T-helper 2 cell treated with Interferon-gamma antibody and Interleukin-4, amounts not matched to agents 5 μg/mL and 100 μg/mL, for 36 hours (primary cell): Measurements from ENCODE around the gene BAMBI.
"Not testable (repeated sequence)": the region's sequence is repeated elsewhere in the genome, so short reads cannot be mapped to it uniquely, and the experiment has no call there.

Experiments
- DNase-seq: peaks from one replicate; pipeline ENCODE4 v3.0.0; 2021; ENCODE audit warnings: low spot score
- H3K27ac Mint-ChIP-seq: one replicate; pipeline ENCODE4 v1.8.0; 2021; ENCODE audit warnings: mild to moderate bottlenecking, mixed read lengths
- H3K27me3 Mint-ChIP-seq: one replicate; pipeline ENCODE4 v1.8.0; 2021; ENCODE audit warnings: low read depth, mixed read lengths
- H3K36me3 Mint-ChIP-seq: one replicate; pipeline ENCODE4 v1.8.0; 2021; ENCODE audit warnings: low read depth, mixed read lengths
- H3K4me1 Mint-ChIP-seq: one replicate; pipeline ENCODE4 v1.8.0; 2021; ENCODE audit warnings: low read depth, mixed read lengths
- H3K4me3 Mint-ChIP-seq: one replicate; pipeline ENCODE4 v1.8.0; 2022; ENCODE audit warnings: mild to moderate bottlenecking, moderate library complexity, mixed read lengths
- H3K9me3 Mint-ChIP-seq: one replicate; pipeline ENCODE4 v1.8.0; 2021; ENCODE audit warnings: mixed read lengths

Gene BAMBI, protein sequence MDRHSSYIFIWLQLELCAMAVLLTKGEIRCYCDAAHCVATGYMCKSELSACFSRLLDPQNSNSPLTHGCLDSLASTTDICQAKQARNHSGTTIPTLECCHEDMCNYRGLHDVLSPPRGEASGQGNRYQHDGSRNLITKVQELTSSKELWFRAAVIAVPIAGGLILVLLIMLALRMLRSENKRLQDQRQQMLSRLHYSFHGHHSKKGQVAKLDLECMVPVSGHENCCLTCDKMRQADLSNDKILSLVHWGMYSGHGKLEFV

DNA sequence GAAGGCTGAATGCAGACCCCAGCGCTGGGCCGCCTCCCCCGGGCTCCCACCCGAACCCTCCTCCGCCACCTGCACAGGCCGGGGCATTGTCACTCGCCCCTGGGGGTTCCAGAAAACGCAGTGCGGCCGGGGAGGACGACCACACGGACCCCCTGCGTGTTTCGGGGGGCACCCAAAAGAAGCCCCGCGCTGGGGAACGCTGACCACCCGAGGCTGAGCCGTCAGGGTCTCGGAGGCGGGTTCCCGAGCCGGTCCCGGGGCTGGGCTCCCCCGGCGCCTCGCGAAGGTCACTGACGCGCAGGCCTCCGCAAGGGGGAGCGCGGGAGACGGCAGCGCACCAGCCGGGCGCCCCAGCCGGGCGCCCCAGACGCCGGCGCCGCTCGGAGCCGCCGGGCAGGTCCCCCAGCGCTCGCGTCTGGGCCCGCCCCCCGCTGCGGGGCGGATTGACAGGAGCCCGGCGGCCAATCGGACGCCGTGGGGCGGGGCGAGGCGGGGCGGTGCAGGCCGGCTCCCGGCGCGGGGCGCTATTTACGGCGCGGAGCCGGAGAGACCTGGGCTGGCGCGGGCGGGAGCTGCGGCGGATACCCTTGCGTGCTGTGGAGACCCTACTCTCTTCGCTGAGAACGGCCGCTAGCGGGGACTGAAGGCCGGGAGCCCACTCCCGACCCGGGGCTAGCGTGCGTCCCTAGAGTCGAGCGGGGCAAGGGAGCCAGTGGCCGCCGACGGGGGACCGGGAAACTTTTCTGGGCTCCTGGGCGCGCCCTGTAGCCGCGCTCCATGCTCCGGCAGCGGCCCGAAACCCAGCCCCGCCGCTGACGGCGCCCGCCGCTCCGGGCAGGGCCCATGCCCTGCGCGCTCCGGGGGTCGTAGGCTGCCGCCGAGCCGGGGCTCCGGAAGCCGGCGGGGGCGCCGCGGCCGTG, at the start of gene BAMBI:
BAMBI (plus strand) TSS at position 554 of the 920 bp plus-strand sequence. CDS start 377 bp downstream, outside the sequence.
- Mint-ChIP-seq H3K9me3 (no peaks in the 10 kb centered on the region), H3K4me3 (peak within 1 kb of the TSS; percentile 71), H3K36me3 (no peaks in the 10 kb centered on the region), H3K4me1 (peaks cover 20% of the 10 kb centered on the region), H3K27me3 (peaks cover 78% of the 10 kb centered on the region), H3K27ac (no peak within 1 kb of the TSS)
- DNase-seq = peak; percentile 93

GRCh38 chr10:28628184-28628893, 49.0 kb upstream of the BAMBI start:
- Mint-ChIP-seq H3K36me3 (peaks cover 2% of the 10 kb centered on the region), H3K27me3 (peaks cover 3% of the 10 kb centered on the region), H3K9me3 (no peaks in the 10 kb centered on the region), H3K4me1 (peaks cover 3% of the 10 kb centered on the region), H3K4me3 (no peak overlapping the region), H3K27ac (no peak overlapping the region)
- DNase-seq = peak; percentile 57

- H3K36me3 Mint-ChIP-seq = no peaks in the 10 kb centered on the region
- peaks cover 1% of the 10 kb centered on the region for H3K4me1 Mint-ChIP-seq
- no peaks in the 10 kb centered on the region for H3K9me3 Mint-ChIP-seq
- no peak overlapping the region for H3K27ac Mint-ChIP-seq
- DNase-seq = no peak
- peaks cover 5% of the 10 kb centered on the region for H3K27me3 Mint-ChIP-seq
- H3K4me3 Mint-ChIP-seq = no peak overlapping the region
Measured at GRCh38 chr10:28631896-28632583, 45.3 kb upstream of the BAMBI start.

GRCh38 chr10:28632584-28632945, 44.8 kb upstream of the BAMBI start:
- no peaks in the 10 kb centered on the region for H3K9me3 Mint-ChIP-seq

DNA sequence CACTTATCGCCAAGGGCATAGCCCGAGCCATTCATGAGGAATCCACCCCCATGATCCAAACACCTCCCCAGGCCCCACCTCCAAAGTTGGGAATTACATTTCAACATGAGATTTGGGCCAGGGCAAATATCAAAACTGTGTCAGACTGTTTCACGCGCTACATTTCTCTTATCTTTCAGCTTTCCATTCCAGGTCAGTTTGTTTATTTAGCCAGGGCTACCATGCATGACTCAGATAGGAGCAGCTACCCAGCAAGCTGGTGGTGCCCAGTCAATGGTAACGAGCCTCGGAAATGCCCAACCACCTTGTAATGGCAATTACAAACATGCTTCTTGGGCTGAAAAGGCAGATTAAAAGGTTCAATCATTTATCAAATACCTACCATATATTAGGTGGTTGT, 43.6 kb upstream of the BAMBI start:
- no peaks in the 10 kb centered on the region for H3K36me3 Mint-ChIP-seq

More at GRCh38 chr10:28632584-28632945, 44.8 kb upstream of the BAMBI start:
- Mint-ChIP-seq H3K27ac (no peak overlapping the region), H3K36me3 (no peaks in the 10 kb centered on the region), H3K4me3 (no peak overlapping the region), H3K27me3 (peaks cover 5% of the 10 kb centered on the region), H3K4me1 (peaks cover 1% of the 10 kb centered on the region)
- DNase-seq = no peak

DNA sequence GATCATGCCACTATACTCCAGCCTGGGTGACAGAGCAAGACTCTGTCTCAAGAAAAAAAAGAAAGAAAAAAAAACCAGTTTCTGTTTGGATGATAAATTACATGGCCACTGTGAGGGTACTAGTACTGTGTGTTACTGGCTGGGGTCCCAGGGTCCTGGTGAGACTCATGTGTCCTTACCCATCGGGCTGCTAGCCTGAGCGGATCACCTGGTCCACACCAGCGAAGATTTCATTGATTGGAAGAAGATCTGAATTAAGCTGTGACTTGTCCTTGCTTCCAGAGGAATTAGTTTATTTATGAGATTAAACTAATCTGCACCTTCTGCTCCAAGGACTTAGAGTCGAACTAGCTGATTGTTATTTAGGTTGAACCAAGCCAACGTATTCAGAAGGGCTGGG, 40.0 kb upstream of the BAMBI start:
- no peaks in the 10 kb centered on the region for H3K4me1 Mint-ChIP-seq
- no peaks in the 10 kb centered on the region for H3K9me3 Mint-ChIP-seq
- no peak overlapping the region for H3K27ac Mint-ChIP-seq
- no peak overlapping the region for H3K4me3 Mint-ChIP-seq
- H3K27me3 Mint-ChIP-seq = peaks cover 5% of the 10 kb centered on the region
- no peaks in the 10 kb centered on the region for H3K36me3 Mint-ChIP-seq
- DNase-seq = no peak

More for the DNA sequence above, 43.6 kb upstream of the BAMBI start:
- Mint-ChIP-seq H3K4me1 (no peaks in the 10 kb centered on the region), H3K9me3 (no peaks in the 10 kb centered on the region), H3K27ac (no peak overlapping the region), H3K4me3 (no peak overlapping the region), H3K27me3 (peaks cover 5% of the 10 kb centered on the region)
- DNase-seq = no peak

DNA sequence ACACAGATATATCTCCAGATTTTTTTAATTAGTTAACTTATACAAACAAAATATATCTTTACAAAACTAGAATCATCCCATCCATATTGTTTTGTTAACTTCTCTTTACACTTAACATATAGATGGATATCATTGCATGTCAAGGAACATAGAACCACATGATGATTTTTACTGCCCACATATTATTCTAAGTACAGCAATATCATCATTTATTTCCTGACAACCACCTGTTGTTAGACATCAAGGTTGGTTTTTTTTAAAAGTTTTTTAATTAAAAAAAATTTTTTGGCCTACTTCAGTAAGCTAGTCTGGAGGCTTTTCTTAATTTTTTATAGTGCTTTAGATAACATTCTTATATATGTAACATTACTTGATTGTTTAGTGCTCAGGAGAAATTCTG, 38.9 kb upstream of the BAMBI start:
- no peak for DNase-seq
- Mint-ChIP-seq H3K4me3 (no peak overlapping the region), H3K9me3 (no peaks in the 10 kb centered on the region), H3K4me1 (no peaks in the 10 kb centered on the region), H3K36me3 (no peaks in the 10 kb centered on the region), H3K27me3 (peaks cover 5% of the 10 kb centered on the region), H3K27ac (no peak overlapping the region)

GRCh38 chr10:28640551-28640950, 36.8 kb upstream of the BAMBI start:
- H3K4me3 Mint-ChIP-seq = no peak overlapping the region
- no peaks in the 10 kb centered on the region for H3K9me3 Mint-ChIP-seq
- peaks cover 2% of the 10 kb centered on the region for H3K4me1 Mint-ChIP-seq
- H3K36me3 Mint-ChIP-seq = no peaks in the 10 kb centered on the region
- no peak for DNase-seq
- H3K27ac Mint-ChIP-seq = no peak overlapping the region
- H3K27me3 Mint-ChIP-seq = no peaks in the 10 kb centered on the region

DNA sequence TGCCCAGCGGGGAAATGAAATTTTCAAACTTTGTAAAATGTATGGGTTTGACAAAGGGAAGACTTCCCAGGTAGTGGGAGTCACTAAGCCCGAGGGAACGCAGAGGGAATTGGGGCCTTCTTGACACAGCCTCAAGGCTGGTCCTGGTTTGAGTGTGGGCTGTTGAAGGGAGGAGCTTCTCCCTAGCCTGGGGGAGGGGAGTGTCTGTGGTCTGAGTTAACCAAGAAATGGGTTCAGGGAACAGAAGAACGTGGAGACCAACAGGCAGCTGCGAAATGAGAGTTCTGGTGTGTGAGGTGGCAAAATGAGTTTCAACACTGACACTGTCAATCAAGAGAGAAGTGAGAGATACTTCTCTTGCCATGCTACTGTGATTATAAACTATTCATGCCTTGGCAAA, 32.7 kb upstream of the BAMBI start:
- Mint-ChIP-seq H3K4me1 (peaks cover 2% of the 10 kb centered on the region), H3K36me3 (no peaks in the 10 kb centered on the region), H3K9me3 (no peaks in the 10 kb centered on the region), H3K4me3 (no peak overlapping the region), H3K27me3 (no peaks in the 10 kb centered on the region), H3K27ac (no peak overlapping the region)
- no peak for DNase-seq

DNA sequence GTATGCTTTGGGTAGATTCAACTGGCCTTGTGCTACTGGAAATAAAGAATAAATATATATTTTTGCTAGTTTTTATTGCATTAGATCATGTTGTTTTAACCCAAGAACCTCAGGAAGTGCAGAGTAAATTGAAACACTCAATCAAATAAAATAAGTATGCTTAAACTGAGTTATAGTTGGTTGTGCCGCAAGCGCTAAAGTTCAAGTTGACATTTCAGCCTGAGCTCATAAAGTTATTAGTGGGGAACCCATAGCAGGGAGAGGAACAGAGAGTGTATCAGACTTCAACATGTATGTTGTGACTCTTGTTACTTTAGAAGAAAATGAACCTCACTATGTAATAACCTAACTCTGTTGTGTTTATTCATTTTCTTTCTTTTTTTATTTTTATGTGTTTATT, 25.2 kb upstream of the BAMBI start:
- no peaks in the 10 kb centered on the region for H3K4me1 Mint-ChIP-seq
- no peaks in the 10 kb centered on the region for H3K36me3 Mint-ChIP-seq
- no peaks in the 10 kb centered on the region for H3K9me3 Mint-ChIP-seq
- no peak for DNase-seq
- no peaks in the 10 kb centered on the region for H3K27me3 Mint-ChIP-seq
- H3K27ac Mint-ChIP-seq = no peak overlapping the region
- H3K4me3 Mint-ChIP-seq = no peak overlapping the region

- H3K36me3 Mint-ChIP-seq = no peaks in the 10 kb centered on the region
- no peak overlapping the region for H3K4me3 Mint-ChIP-seq
- no peaks in the 10 kb centered on the region for H3K27me3 Mint-ChIP-seq
- no peaks in the 10 kb centered on the region for H3K4me1 Mint-ChIP-seq
- no peak overlapping the region for H3K27ac Mint-ChIP-seq
- H3K9me3 Mint-ChIP-seq = no peaks in the 10 kb centered on the region
- no peak for DNase-seq
Measured at GRCh38 chr10:28652703-28653102, 24.6 kb upstream of the BAMBI start.

DNA sequence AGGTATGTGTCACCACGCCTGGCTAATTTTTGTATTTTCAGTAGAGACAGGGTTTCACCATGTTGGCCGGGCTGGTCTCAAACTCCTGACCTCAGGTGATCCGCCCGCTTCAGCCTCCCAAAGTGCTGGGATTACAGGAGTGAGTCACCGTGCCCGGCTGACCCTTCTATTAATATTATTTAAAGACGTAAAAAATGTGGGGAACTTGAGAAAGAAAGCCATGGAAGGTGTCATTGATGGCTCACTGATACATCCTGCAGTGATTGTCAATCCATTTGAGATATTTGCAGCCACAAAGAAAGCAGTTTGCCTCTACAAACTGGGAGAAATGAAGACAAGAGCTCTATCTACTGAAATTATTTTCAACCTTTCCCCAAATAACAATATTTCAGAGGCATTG, 18.5 kb upstream of the BAMBI start:
- H3K27me3 Mint-ChIP-seq, H3K4me3 Mint-ChIP-seq, H3K36me3 Mint-ChIP-seq, H3K9me3 Mint-ChIP-seq, H3K27ac Mint-ChIP-seq, DNase-seq, H3K4me1 Mint-ChIP-seq: not testable (repeated sequence)

DNA sequence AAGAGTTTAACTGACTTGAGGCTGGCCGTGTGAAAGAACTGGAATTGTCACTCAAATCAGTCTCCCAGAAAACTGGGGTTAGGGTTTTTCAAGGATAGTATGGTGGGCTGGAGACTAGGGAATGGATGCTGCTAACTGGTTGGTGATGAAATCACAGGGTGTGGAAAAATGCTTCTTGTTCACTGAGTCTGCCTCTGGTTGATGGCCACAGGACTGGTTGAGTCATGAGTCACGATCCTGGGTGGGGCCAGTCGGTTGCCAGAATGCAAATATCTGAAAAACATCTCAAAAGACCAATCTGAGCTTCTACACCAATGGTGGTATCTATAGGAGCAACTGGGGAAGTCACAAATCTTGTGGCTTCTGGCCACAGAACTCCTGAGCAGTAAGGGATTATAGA, 16.3 kb upstream of the BAMBI start:
- H3K36me3 Mint-ChIP-seq = no peaks in the 10 kb centered on the region
- no peaks in the 10 kb centered on the region for H3K9me3 Mint-ChIP-seq
- H3K4me1 Mint-ChIP-seq = no peaks in the 10 kb centered on the region
- H3K27ac Mint-ChIP-seq = no peak overlapping the region
- no peak for DNase-seq
- peaks cover 9% of the 10 kb centered on the region for H3K27me3 Mint-ChIP-seq
- no peak overlapping the region for H3K4me3 Mint-ChIP-seq
